ENCODE results near the gene MEPE. TPM values are rescaled to one million over a fixed set of nuclear protein-coding genes. Genes with fewer than 3 reads are reported as not detected.

Gene MEPE
- total and polyA plus RNA-seq, 2 donors (not counting 1 experiment from before 2014, with no cell fraction given) = not detected

DNA sequence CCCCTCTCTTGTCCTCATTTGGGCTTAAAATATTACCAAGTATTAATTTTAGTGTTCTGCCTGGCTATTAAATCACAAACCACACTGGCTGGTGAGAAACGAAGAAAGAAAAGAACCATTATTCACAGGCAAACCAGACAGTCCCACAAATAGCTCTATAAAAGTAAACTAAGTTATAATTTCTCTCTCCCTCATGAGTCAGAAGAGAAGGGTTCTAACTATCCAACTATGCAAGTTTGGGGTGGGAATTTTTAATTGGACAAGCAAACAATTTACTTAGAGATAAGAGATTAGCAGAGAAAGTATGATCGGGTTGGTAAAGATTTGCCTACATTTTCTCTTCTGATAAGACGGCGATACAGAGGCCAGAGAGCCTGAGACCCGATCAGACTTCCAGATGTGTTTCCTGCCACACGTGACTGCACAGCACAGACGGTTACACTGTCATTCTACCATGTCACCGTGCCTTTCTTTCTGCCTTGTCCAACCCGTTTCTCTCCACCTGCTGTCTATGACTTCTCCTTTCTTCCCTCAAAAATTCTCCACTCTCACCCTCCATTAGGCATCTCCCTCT lies 52.3 kb downstream of the MEPE start:
- H3K27ac Mint-ChIP-seq = no peak overlapping the region

DNA sequence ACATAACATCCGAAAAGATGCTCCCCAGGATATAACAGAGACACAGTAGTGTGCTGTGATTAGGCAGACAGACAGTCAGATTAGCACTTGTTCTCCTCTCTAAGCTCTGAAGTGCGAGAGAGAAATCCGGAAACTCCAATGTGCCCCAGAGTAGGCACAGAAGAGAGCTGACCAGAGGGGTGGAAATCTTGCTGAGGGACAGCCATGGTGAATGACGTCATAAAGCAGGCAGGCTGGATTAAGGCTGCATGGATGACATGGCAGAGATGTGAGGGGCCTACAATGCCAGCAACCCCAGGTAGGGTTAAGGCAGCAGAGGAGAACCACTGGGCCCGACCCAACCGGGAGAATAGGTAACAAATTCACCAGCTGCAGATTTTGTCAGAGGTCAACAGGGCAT lies 53.3 kb downstream of the MEPE start:
- 98% methylated on average over 5 of the region's 6 CpGs for WGBS (ENCODE audit: insufficient coverage)
- intact Hi-C loops (cut with micrococcal nuclease) = no loop called here
- peaks cover 3 to 7% (median 5%) of the 10 kb centered on the region in 3 donors for H3K9me3 ChIP-seq (ENCODE audit: control extremely low read depth in 1 of 3, control insufficient read depth in 2 of 3, insufficient read depth in 1 of 3, low read length in 2 of 3)

More for the DNA sequence above, 52.3 kb downstream of the MEPE start:
- peaks cover 24% of the 10 kb centered on the region for H3K4me1 Mint-ChIP-seq
- H3K27me3 ChIP-seq (replicated peaks in 1 of 4; ENCODE audit: control extremely low read depth in 1 of 4, control insufficient read depth in 3 of 4, insufficient read depth in 4 of 4, low read length in 3 of 4) = peaks cover 0 to 4% (median 0%) of the 10 kb centered on the region in 4 experiments
- H3K4me3 ChIP-seq (ENCODE audit: control extremely low read depth in 1 of 5, extremely low read depth in 1 of 5, insufficient read depth in 1 of 5, low read depth in 2 of 5, low read length in 4 of 5) = no peak overlapping the region
- H3K4me2 ChIP-seq (replicated peaks; ENCODE audit: low read depth, low read length, poor library complexity, severe bottlenecking) = peak overlapping the region; percentile 47
- TF ChIP-seq, protein P1, sequence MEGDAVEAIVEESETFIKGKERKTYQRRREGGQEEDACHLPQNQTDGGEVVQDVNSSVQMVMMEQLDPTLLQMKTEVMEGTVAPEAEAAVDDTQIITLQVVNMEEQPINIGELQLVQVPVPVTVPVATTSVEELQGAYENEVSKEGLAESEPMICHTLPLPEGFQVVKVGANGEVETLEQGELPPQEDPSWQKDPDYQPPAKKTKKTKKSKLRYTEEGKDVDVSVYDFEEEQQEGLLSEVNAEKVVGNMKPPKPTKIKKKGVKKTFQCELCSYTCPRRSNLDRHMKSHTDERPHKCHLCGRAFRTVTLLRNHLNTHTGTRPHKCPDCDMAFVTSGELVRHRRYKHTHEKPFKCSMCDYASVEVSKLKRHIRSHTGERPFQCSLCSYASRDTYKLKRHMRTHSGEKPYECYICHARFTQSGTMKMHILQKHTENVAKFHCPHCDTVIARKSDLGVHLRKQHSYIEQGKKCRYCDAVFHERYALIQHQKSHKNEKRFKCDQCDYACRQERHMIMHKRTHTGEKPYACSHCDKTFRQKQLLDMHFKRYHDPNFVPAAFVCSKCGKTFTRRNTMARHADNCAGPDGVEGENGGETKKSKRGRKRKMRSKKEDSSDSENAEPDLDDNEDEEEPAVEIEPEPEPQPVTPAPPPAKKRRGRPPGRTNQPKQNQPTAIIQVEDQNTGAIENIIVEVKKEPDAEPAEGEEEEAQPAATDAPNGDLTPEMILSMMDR (IDR thresholded peaks at IDR 0.05) = no peak
- TF ChIP-seq EZH2 (IDR thresholded peaks at IDR 0.05; ENCODE audit: borderline replicate concordance, insufficient read depth, low read depth, low read length, poor library complexity, severe bottlenecking) = no peak
- ChIA-PET POLR2A (no interaction called here), CTCF (no interaction called here)
- peak overlapping the region; percentile 10 for H3K9ac ChIP-seq (ENCODE audit: low read length)
- H3K4me3 Mint-ChIP-seq = peak overlapping the region; percentile 32
- H3K27ac ChIP-seq (ENCODE audit: low read length in 2 of 2) = peak overlapping the region in 1 of 2 donors; percentile 31
- H3K36me3 ChIP-seq (replicated peaks in 1 of 2; ENCODE audit: control extremely low read depth in 1 of 2, control insufficient read depth in 1 of 2, extremely low read depth in 1 of 2, insufficient read depth in 2 of 2, low read length in 1 of 2) = no peaks in the 10 kb centered on the region
- H3K79me2 ChIP-seq (ENCODE audit: control insufficient read depth, insufficient read depth, low read length) = no peaks in the 10 kb centered on the region
- peak overlapping the region; percentile 42 for H2AFZ ChIP-seq (ENCODE audit: insufficient read depth, low read depth, low read length, poor library complexity, severe bottlenecking)
- peak; percentile 24 for ATAC-seq (ENCODE audit: low read depth)
- peaks cover 10 to 12% of the 10 kb centered on the region in 2 donors for H3K4me1 ChIP-seq (ENCODE audit: control insufficient read depth in 2 of 2, insufficient read depth in 2 of 2, low read length in 2 of 2)
- intact Hi-C loops (cut with micrococcal nuclease) = no loop called here
- DNase-seq = peak; percentile 8
- H4K20me1 ChIP-seq (ENCODE audit: control insufficient read depth, insufficient read depth, low read length, poor library complexity, severe bottlenecking) = no peaks in the 10 kb centered on the region
- 2% methylated on average over 8 of the region's 9 CpGs for WGBS (ENCODE audit: insufficient coverage)
- H3K9me3 ChIP-seq (ENCODE audit: control extremely low read depth in 1 of 3, control insufficient read depth in 2 of 3, insufficient read depth in 1 of 3, low read length in 2 of 3) = peaks cover 3 to 7% (median 5%) of the 10 kb centered on the region in 3 donors
- no peaks in the 10 kb centered on the region for H3K27me3 Mint-ChIP-seq
- H3K9me3 Mint-ChIP-seq (ENCODE audit: insufficient read depth) = no peaks in the 10 kb centered on the region

More for the DNA sequence above, 53.3 kb downstream of the MEPE start:
- H3K27ac ChIP-seq (ENCODE audit: low read length in 2 of 2) = no peak overlapping the region
- Mint-ChIP-seq H3K4me3 (no peak overlapping the region), H3K27ac (no peak overlapping the region), H3K9me3 (ENCODE audit: insufficient read depth) (peaks cover 2% of the 10 kb centered on the region), H3K27me3 (no peaks in the 10 kb centered on the region), H3K4me1 (peaks cover 34% of the 10 kb centered on the region)
- POLR2A ChIA-PET = no interaction called here
- H2AFZ ChIP-seq (ENCODE audit: insufficient read depth, low read depth, low read length, poor library complexity, severe bottlenecking) = peak overlapping the region; percentile 42
- H3K36me3 ChIP-seq (replicated peaks in 1 of 2; ENCODE audit: control extremely low read depth in 1 of 2, control insufficient read depth in 1 of 2, extremely low read depth in 1 of 2, insufficient read depth in 2 of 2, low read length in 1 of 2) = no peaks in the 10 kb centered on the region
- CTCF ChIA-PET = interaction anchor here (1.2 kb wide), 1 partner anchor 12 kb away, joined by 3 read pairs; no protein-coding TSS in a partner anchor
- no peaks in the 10 kb centered on the region for H4K20me1 ChIP-seq (ENCODE audit: control insufficient read depth, insufficient read depth, low read length, poor library complexity, severe bottlenecking)
- no peak overlapping the region for H3K4me2 ChIP-seq (replicated peaks; ENCODE audit: low read depth, low read length, poor library complexity, severe bottlenecking)
- H3K27me3 ChIP-seq (replicated peaks in 1 of 4; ENCODE audit: control extremely low read depth in 1 of 4, control insufficient read depth in 3 of 4, insufficient read depth in 4 of 4, low read length in 3 of 4) = peaks cover 0 to 4% (median 0%) of the 10 kb centered on the region in 4 experiments
- no peak for DNase-seq
- no peak overlapping the region for H3K4me3 ChIP-seq (ENCODE audit: control extremely low read depth in 1 of 5, extremely low read depth in 1 of 5, insufficient read depth in 1 of 5, low read depth in 2 of 5, low read length in 4 of 5)
- TF ChIP-seq EZH2 (IDR thresholded peaks at IDR 0.05; ENCODE audit: borderline replicate concordance, insufficient read depth, low read depth, low read length, poor library complexity, severe bottlenecking) = no peak
- TF ChIP-seq, protein P1 (IDR thresholded peaks at IDR 0.05) = no peak
- H3K9ac ChIP-seq (ENCODE audit: low read length) = no peak overlapping the region
- no peaks in the 10 kb centered on the region for H3K79me2 ChIP-seq (ENCODE audit: control insufficient read depth, insufficient read depth, low read length)
- peaks cover 18 to 22% of the 10 kb centered on the region in 2 donors for H3K4me1 ChIP-seq (ENCODE audit: control insufficient read depth in 2 of 2, insufficient read depth in 2 of 2, low read length in 2 of 2)
- no peak for ATAC-seq (ENCODE audit: low read depth)
